ENCODE data around the gene DUOXA2.

DUOXA2 gene

GRCh38 chr15:45105586-45105985, 8.5 kb upstream of the DUOXA2 start:
- TF ChIP-seq CTCF (IDR thresholded peaks at IDR 0.05), result no peak
- H3K27me3 Mint-ChIP-seq (ENCODE audit: low read depth, poor library complexity), result peaks cover 81% of the 10 kb centered on the region
- no peaks in the 10 kb centered on the region for H3K36me3 Mint-ChIP-seq (ENCODE audit: low read depth)
- peaks cover 3% of the 10 kb centered on the region for H3K9me3 Mint-ChIP-seq
- H3K4me3 Mint-ChIP-seq, result no peak overlapping the region
- H3K4me1 Mint-ChIP-seq, result no peaks in the 10 kb centered on the region
- DNase-seq, result no peak
- no peak overlapping the region for H3K27ac Mint-ChIP-seq

GRCh38 chr15:45106002-45106790, 7.9 kb upstream of the DUOXA2 start:
- Mint-ChIP-seq H3K4me3 (no peak overlapping the region), H3K27ac (no peak overlapping the region), H3K4me1 (no peaks in the 10 kb centered on the region), H3K9me3 (peaks cover 3% of the 10 kb centered on the region), H3K27me3 (ENCODE audit: low read depth, poor library complexity) (peaks cover 80% of the 10 kb centered on the region), H3K36me3 (ENCODE audit: low read depth) (no peaks in the 10 kb centered on the region)
- no peak for TF ChIP-seq CTCF (IDR thresholded peaks at IDR 0.05)
- DNase-seq, result no peak

- Mint-ChIP-seq H3K27ac (no peak overlapping the region), H3K4me3 (no peak overlapping the region), H3K9me3 (peaks cover 3% of the 10 kb centered on the region), H3K36me3 (ENCODE audit: low read depth) (no peaks in the 10 kb centered on the region), H3K27me3 (ENCODE audit: low read depth, poor library complexity) (peaks cover 89% of the 10 kb centered on the region), H3K4me1 (peaks cover 2% of the 10 kb centered on the region)
- DNase-seq, result no peak
- TF ChIP-seq CTCF (IDR thresholded peaks at IDR 0.05), result no peak
These were observed 6.0 kb upstream of the DUOXA2 start for GRCh38 chr15:45107941-45108630.

GRCh38 chr15:45110256-45110820, 3.8 kb upstream of the DUOXA2 start:
- Mint-ChIP-seq H3K9me3 (peaks cover 3% of the 10 kb centered on the region), H3K4me1 (peaks cover 18% of the 10 kb centered on the region), H3K27ac (no peak overlapping the region), H3K36me3 (ENCODE audit: low read depth) (no peaks in the 10 kb centered on the region), H3K4me3 (no peak overlapping the region), H3K27me3 (ENCODE audit: low read depth, poor library complexity) (peaks cover 94% of the 10 kb centered on the region)
- TF ChIP-seq CTCF (IDR thresholded peaks at IDR 0.05), result no peak
- no peak for DNase-seq

- H3K27me3 Mint-ChIP-seq (ENCODE audit: low read depth, poor library complexity), result peaks cover 96% of the 10 kb centered on the region
- TF ChIP-seq CTCF (IDR thresholded peaks at IDR 0.05), result no peak
These were observed 2.6 kb upstream of the DUOXA2 start for GRCh38 chr15:45111390-45112142.

More at GRCh38 chr15:45111390-45112142, 2.6 kb upstream of the DUOXA2 start:
- Mint-ChIP-seq H3K4me3 (peak overlapping the region; percentile 19), H3K36me3 (ENCODE audit: low read depth) (no peaks in the 10 kb centered on the region), H3K9me3 (peaks cover 3% of the 10 kb centered on the region), H3K4me1 (peaks cover 18% of the 10 kb centered on the region), H3K27ac (no peak overlapping the region)
- DNase-seq, result no peak

Measured in nephron progenitor cell (in vitro differentiated cells).